ENCODE results near the gene PLK3. TPM values are rescaled to one million over a fixed set of nuclear protein-coding genes. Genes with fewer than 3 reads are reported as not detected.
A peak's percentile ranks its signal among the peaks of the same experiment; 100 is the strongest.
"Not testable (repeated sequence)": the region's sequence is repeated elsewhere in the genome, so short reads cannot be mapped to it uniquely, and the experiment has no call there.

The PLK3 gene
- total and polyA plus RNA-seq, 2 of the 4 experiments (the other 2 are of a cell fraction), result 15.8 to 51.6 TPM

DNA sequence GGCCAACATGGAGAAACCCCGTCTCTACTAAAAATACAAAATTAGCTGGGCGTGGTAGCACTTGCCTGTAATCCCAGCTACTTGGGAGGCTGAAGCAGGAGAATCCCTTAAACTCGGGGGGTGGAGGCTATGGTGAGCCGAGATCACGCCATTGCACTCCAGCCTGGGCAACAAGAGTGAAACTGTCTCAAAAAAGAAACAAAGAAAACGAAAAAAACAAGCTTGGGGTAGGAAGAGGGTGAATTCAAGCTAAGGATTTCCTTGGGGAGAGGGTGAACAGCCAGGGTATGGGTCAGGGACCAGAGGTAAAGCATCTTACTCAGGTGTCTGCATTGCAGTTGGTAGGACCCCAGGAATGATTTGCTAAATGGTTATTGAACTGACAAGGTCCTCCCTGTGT, 33.8 kb upstream of the PLK3 start:
- 96% methylated on average over 3 of the region's 6 CpGs; no CpG with 5 or more reads in 1 of the 2 experiments for WGBS, 2 experiments (ENCODE audit: extremely low coverage in 2 of 2, insufficient read length in 1 of 2)
- ATAC-seq (ENCODE audit: low read depth); POLR2A ChIA-PET (ENCODE audit: unreplicated experiment): not testable (repeated sequence)

More for the DNA sequence above, 33.8 kb upstream of the PLK3 start:
- H3K18ac ChIP-seq (ENCODE audit: low read depth, low read length); H4K8ac ChIP-seq (ENCODE audit: low read depth in 2 of 2, low read length in 2 of 2); H2AK5ac ChIP-seq (ENCODE audit: low read depth, low read length); intact Hi-C loops (cut with micrococcal nuclease); H3K9me3 ChIP-seq (ENCODE audit: control insufficient read depth, insufficient read depth, low read length); BruUV-seq (replicated peaks); H3K79me1 ChIP-seq (ENCODE audit: low read depth in 1 of 2, low read length in 2 of 2); H3K9ac ChIP-seq (ENCODE audit: low read depth, low read length); H3K56ac ChIP-seq (ENCODE audit: extremely low read depth, insufficient read depth, low read length); DNase-seq; H3K4me1 ChIP-seq (ENCODE audit: control insufficient read depth, insufficient read depth, low read length); H2AK9ac ChIP-seq (replicated peaks; ENCODE audit: low read depth, low read length, poor library complexity); H2BK120ac ChIP-seq (ENCODE audit: low read depth, low read length); H3K14ac ChIP-seq (replicated peaks; ENCODE audit: low read depth, low read length); H4K5ac ChIP-seq (ENCODE audit: low read depth, low read length); in situ Hi-C loops (cut with MboI; ENCODE audit: low sequenced_read_pairs); H3K4me3 ChIP-seq (ENCODE audit: insufficient read depth, low read depth, low read length); H2BK5ac ChIP-seq (ENCODE audit: low read depth, low read length, poor library complexity, severe bottlenecking); H4K91ac ChIP-seq (ENCODE audit: insufficient read depth, low read depth, low read length); H2BK15ac ChIP-seq (ENCODE audit: low read depth, low read length); H3K27ac ChIP-seq (ENCODE audit: insufficient read depth, low read length); H4K20me1 ChIP-seq (ENCODE audit: insufficient read depth, low read length); H3K4ac ChIP-seq (ENCODE audit: low read depth, low read length); H3K4me2 ChIP-seq (ENCODE audit: low read depth, low read length); H3K23ac ChIP-seq (ENCODE audit: low read depth, low read length); H3K27me3 ChIP-seq (ENCODE audit: control insufficient read depth, insufficient read depth, low read length); H3K9me1 ChIP-seq (ENCODE audit: insufficient read depth, low read length); H2BK20ac ChIP-seq (ENCODE audit: low read depth, low read length); dilution Hi-C loops (cut with HindIII; ENCODE audit: low sequenced_read_pairs, unreplicated experiment): not testable (repeated sequence)
- CTCF ChIA-PET, result interaction anchor here (0.6 kb wide), 1 partner anchor 36 kb away, joined by 3 read pairs; no protein-coding TSS in a partner anchor
- peak overlapping the region; percentile 21 for H2AFZ ChIP-seq (replicated peaks; ENCODE audit: low read length, poor library complexity)
- peaks cover 25% of the 10 kb centered on the region for H3K36me3 ChIP-seq (ENCODE audit: control insufficient read depth, insufficient read depth, low read length)
